HG02588 (cell line): Measurements from ENCODE around the gene ARAP1.

Source experiments
- ATAC-seq: cut with Tn5 transposase; IDR thresholded peaks from one replicate; pipeline ENCODE4 v1.9.1; 2021; ENCODE audit warnings: mild to moderate bottlenecking, moderate library complexity; ENCODE audit not compliant: unreplicated experiment

ARAP1 gene

GRCh38 chr11:72668629-72669347, 83.4 kb downstream of the ARAP1 start:
- peak; percentile 88 for ATAC-seq

- no peak for ATAC-seq
Measured at GRCh38 chr11:72665911-72666472, 86.2 kb downstream of the ARAP1 start.

GRCh38 chr11:72662036-72662435, 90.2 kb downstream of the ARAP1 start:
- ATAC-seq = no peak

- ATAC-seq = no peak
Measured at GRCh38 chr11:72661486-72661885, 90.7 kb downstream of the ARAP1 start.

- no peak for ATAC-seq
Measured at GRCh38 chr11:72658989-72659640, 93.1 kb downstream of the ARAP1 start.

GRCh38 chr11:72657411-72658100, 94.7 kb downstream of the ARAP1 start:
- no peak for ATAC-seq

- ATAC-seq = no peak
Measured at GRCh38 chr11:72655896-72656464, 96.2 kb downstream of the ARAP1 start.

- no peak for ATAC-seq
Measured at GRCh38 chr11:72655014-72655413, 97.2 kb downstream of the ARAP1 start.

GRCh38 chr11:72653649-72654048, 98.6 kb downstream of the ARAP1 start:
- ATAC-seq = no peak

GRCh38 chr11:72652873-72653630, 99.2 kb downstream of the ARAP1 start:
- ATAC-seq = no peak

- ATAC-seq = no peak
Measured at GRCh38 chr11:72652133-72652532, 100.1 kb downstream of the ARAP1 start.

- no peak for ATAC-seq
Measured at GRCh38 chr11:72649215-72649976, 102.8 kb downstream of the ARAP1 start.

GRCh38 chr11:72648384-72649136, 103.6 kb downstream of the ARAP1 start:
- ATAC-seq = no peak

- no peak for ATAC-seq
Measured at GRCh38 chr11:72647882-72648281, 104.3 kb downstream of the ARAP1 start.

GRCh38 chr11:72646472-72646871, 105.7 kb downstream of the ARAP1 start:
- ATAC-seq = no peak

GRCh38 chr11:72646024-72646423, 106.2 kb downstream of the ARAP1 start:
- no peak for ATAC-seq

- ATAC-seq = no peak
Measured at GRCh38 chr11:72643547-72643946, 108.7 kb downstream of the ARAP1 start.

- ATAC-seq = no peak
Measured at GRCh38 chr11:72642884-72643522, 109.2 kb downstream of the ARAP1 start.
